ENCODE measurements around the gene USE1. TPM values are rescaled to one million over a fixed set of nuclear protein-coding genes. Genes with fewer than 3 reads are reported as not detected.
A peak's percentile ranks its signal among the peaks of the same experiment; 100 is the strongest.

Gene USE1
- total and polyA plus RNA-seq, 7 experiments from 2014 or later = 24.7 to 68.3 (median 46.2) TPM

DNA sequence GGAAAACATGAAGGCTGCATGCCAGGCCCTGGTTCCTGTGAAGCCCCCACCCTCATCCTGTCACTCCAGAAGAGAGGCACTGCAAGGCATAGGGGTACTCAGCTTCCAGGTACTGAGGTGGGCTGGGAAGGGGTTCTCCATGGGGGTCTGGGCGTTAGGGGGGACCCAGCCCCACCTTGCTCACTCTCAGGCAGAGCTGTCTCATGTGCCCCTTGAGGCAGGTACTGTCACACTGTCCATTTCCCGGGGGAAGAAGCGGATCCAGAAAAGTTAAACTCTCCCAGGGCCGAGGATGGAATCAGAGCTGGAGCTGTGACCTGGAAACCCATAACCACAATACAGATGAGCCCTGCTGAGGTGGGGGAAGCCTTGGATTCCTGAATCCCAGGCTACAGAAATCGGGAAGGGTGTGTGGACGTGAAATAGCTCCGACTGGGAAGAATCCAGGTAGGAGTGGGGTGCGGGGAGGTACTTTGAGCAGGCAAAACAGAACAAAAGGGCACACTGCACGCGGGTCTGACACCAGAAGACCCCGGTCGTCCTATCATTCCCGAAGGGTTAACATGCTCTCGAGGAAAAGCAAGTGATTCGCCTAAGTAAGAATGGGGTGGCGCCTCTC lies 540 bp upstream of the USE1 start:
- H3K4me3 Mint-ChIP-seq = peak overlapping the region; percentile 83 to 99 (median 90)
- DNase-seq (no peak), ATAC-seq (no peak)
- Histone ChIP-seq H3K36me3 (ENCODE audit: control insufficient read depth in 2 of 3, insufficient read depth in 3 of 3, low read length in 3 of 3) (peaks cover 0 to 59% (median 8%) of the 10 kb centered on the region in 3 experiments), H3K27me3 (ENCODE audit: control insufficient read depth in 2 of 2, insufficient read depth in 2 of 2, low read length in 2 of 2) (no peaks in the 10 kb centered on the region), H3K9me3 (ENCODE audit: control insufficient read depth in 2 of 3, low read length in 3 of 3) (no peaks in the 10 kb centered on the region), H3K27ac (ENCODE audit: low read depth, low read length) (peak overlapping the region; percentile 89), H3K4me3 (ENCODE audit: low read length) (peak overlapping the region; percentile 92), H3K4me1 (ENCODE audit: control insufficient read depth in 2 of 2, insufficient read depth in 2 of 2, low read length in 2 of 2) (peaks cover 13 to 16% of the 10 kb centered on the region in 2 donors)
- peak overlapping the region; percentile 97 to 100 (median 99) for H3K27ac Mint-ChIP-seq
- ChIA-PET CTCF (interaction anchor here (1.0 to 2.5 kb wide), 5 partner anchors 9 to 31 kb away, joined by 3 to 8 read pairs (median 5); partner anchors contain the start of gene OCEL1), POLR2A (interaction anchor here (0.7 to 4.2 kb wide), 29 partner anchors 9 to 1836 kb away, joined by 3 to 77 read pairs (median 4); partner anchors contain the start of genes ANKLE1, BABAM1, HAUS8 and MED26)
- no peaks in the 10 kb centered on the region for H3K27me3 Mint-ChIP-seq
- peaks cover 4 to 36% (median 24%) of the 10 kb centered on the region in 5 donors for H3K36me3 Mint-ChIP-seq
- H3K9me3 Mint-ChIP-seq = peaks cover 0 to 2% (median 0%) of the 10 kb centered on the region in 11 donors
- H3K4me1 Mint-ChIP-seq = peaks cover 0 to 16% (median 12%) of the 10 kb centered on the region in 7 donors
- intact Hi-C loops (cut with micrococcal nuclease) = loop anchor here (1.0 to 5.0 kb wide), 8 partner anchors 12 to 297 kb away; partner anchors contain the start of genes BABAM1 (in 2 of the 2), OCEL1 (in 2 of the 2), GTPBP3 (in 1 of the 2) and HAUS8 (in 1 of the 2)

DNA sequence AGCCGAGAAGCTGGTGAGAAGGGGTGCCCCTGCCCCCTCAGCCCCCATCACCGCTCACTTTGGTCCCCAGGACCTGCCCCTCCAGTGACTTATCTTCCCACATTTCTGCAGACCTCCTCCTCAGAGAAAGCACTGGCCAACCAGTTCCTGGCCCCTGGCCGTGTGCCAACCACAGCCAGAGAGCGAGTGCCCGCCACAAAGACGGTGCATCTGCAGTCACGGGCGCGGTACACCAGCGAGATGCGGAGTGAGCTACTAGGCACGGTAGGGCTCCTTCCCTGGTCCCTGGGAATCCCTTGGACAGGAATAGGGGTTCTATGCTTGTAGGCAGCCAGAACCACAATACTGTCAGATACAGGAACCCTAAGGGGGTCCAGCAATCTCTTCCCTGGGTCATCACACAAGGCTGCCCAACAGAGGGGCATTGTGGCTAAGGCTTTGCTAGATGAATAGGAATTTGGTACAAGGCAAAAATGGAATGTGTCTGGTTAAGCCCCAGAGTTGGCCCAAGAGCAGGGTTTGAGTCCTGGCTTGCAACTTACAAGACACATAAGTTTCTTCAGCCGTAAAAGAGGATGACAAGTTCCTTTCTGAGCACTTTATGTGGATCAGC lies 1.0 kb downstream of the USE1 start:
- Mint-ChIP-seq H3K4me1 (peaks cover 0 to 16% (median 12%) of the 10 kb centered on the region in 7 donors), H3K27me3 (no peaks in the 10 kb centered on the region), H3K36me3 (peaks cover 4 to 34% (median 24%) of the 10 kb centered on the region in 5 donors), H3K9me3 (peaks cover 0 to 2% (median 0%) of the 10 kb centered on the region in 11 donors), H3K4me3 (peak overlapping the region; percentile 83 to 99 (median 90)), H3K27ac (peak overlapping the region; percentile 91 to 100 (median 99))
- CTCF ChIA-PET = interaction anchor here (1.7 to 2.1 kb wide), 2 partner anchors 10 to 19 kb away, joined by 5 read pairs; partner anchors contain the start of gene OCEL1
- H3K27ac ChIP-seq (ENCODE audit: low read depth, low read length) = peak overlapping the region; percentile 89
- H3K4me3 ChIP-seq (ENCODE audit: low read length) = peak overlapping the region; percentile 92
- H3K36me3 ChIP-seq (ENCODE audit: control insufficient read depth in 2 of 3, insufficient read depth in 3 of 3, low read length in 3 of 3) = peaks cover 0 to 47% (median 6%) of the 10 kb centered on the region in 3 experiments
- no peak for DNase-seq
- no peak for ATAC-seq
- intact Hi-C loops (cut with micrococcal nuclease) = loop anchor here in 1 of 2 donors (5.0 kb wide), 1 partner anchor 149 kb away; no protein-coding TSS in a partner anchor
- POLR2A ChIA-PET = interaction anchor here (0.7 to 4.2 kb wide), 9 partner anchors 11 to 1166 kb away, joined by 3 to 77 read pairs (median 15); partner anchors contain the start of genes BABAM1 and OCEL1
- H3K4me1 ChIP-seq (ENCODE audit: control insufficient read depth in 2 of 2, insufficient read depth in 2 of 2, low read length in 2 of 2) = peaks cover 13 to 16% of the 10 kb centered on the region in 2 donors
- H3K9me3 ChIP-seq (ENCODE audit: control insufficient read depth in 2 of 3, low read length in 3 of 3) = no peaks in the 10 kb centered on the region
- no peaks in the 10 kb centered on the region for H3K27me3 ChIP-seq (ENCODE audit: control insufficient read depth in 2 of 2, insufficient read depth in 2 of 2, low read length in 2 of 2)

DNA sequence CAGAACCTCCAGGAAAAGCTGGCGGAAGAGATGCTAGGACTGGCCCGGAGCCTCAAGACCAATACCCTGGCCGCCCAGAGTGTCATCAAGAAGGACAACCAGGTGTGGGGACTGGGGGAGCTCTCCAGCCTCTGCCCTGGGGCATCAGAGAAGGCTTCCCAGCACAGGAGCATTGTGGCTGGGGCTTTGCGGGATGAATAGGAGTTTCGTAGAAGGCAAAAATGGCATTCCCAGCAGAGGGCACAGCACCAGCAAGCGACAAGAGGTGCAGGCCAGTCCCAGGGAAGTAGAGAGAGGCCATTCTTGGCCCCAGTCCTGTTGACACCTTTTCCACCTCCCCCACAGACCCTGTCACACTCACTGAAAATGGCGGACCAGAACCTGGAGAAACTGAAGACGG lies 4.1 kb downstream of the USE1 start:
- DNase-seq (no peak), ATAC-seq (no peak)
- no peak overlapping the region for H3K4me3 ChIP-seq (ENCODE audit: low read length)
- Mint-ChIP-seq H3K4me1 (peaks cover 0 to 15% (median 12%) of the 10 kb centered on the region in 7 donors), H3K9me3 (peaks cover 0 to 2% (median 0%) of the 10 kb centered on the region in 11 donors), H3K4me3 (no peak overlapping the region), H3K36me3 (peaks cover 4 to 27% (median 18%) of the 10 kb centered on the region in 5 donors), H3K27me3 (no peaks in the 10 kb centered on the region), H3K27ac (no peak overlapping the region)
- H3K27ac ChIP-seq (ENCODE audit: low read depth, low read length) = no peak overlapping the region
- peaks cover 0 to 27% (median 6%) of the 10 kb centered on the region in 3 experiments for H3K36me3 ChIP-seq (ENCODE audit: control insufficient read depth in 2 of 3, insufficient read depth in 3 of 3, low read length in 3 of 3)
- no peaks in the 10 kb centered on the region for H3K27me3 ChIP-seq (ENCODE audit: control insufficient read depth in 2 of 2, insufficient read depth in 2 of 2, low read length in 2 of 2)
- peaks cover 12 to 16% of the 10 kb centered on the region in 2 donors for H3K4me1 ChIP-seq (ENCODE audit: control insufficient read depth in 2 of 2, insufficient read depth in 2 of 2, low read length in 2 of 2)
- H3K9me3 ChIP-seq (ENCODE audit: control insufficient read depth in 2 of 3, low read length in 3 of 3) = no peaks in the 10 kb centered on the region
- intact Hi-C loops (cut with micrococcal nuclease) = loop anchor here in 1 of 2 donors (5.0 kb wide), 1 partner anchor 152 kb away; no protein-coding TSS in a partner anchor
- ChIA-PET POLR2A (no interaction called here), CTCF (no interaction called here)

DNA sequence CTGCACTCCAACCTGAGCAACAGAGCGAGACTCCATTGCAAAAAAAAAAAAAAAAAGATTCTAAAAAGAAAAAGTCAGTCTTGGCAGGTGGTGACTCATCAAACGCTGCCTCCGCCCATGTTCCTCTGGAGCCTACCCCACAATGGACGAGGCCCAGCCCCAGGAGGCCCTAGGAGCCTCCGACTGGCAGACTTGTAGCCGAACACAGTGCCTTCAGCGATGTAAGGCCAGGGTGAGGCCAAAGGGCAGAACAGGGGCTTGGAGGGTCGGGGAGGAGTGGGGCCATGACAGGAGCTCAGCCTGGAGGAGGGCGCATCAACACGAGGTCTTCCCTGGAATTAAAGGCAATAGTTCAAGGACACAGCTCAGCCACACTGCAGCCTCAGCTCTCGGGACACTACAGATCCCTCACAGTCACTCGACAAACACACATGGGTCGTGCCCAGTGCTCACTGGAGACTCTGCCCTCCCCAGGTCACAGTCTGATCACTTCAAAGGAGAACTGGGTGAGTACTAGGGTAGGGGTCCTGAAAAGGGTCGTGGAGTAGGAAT lies 5.1 kb downstream of the USE1 start:
- ATAC-seq (peak; percentile 23), DNase-seq (no peak)
- peaks cover 0 to 8% (median 4%) of the 10 kb centered on the region in 7 donors for H3K4me1 Mint-ChIP-seq
- H3K9me3 Mint-ChIP-seq = peaks cover 0 to 2% (median 0%) of the 10 kb centered on the region in 11 donors
- ChIA-PET POLR2A (interaction anchor here (1.2 kb wide), 1 partner anchor 24 kb away, joined by 3 read pairs; no protein-coding TSS in a partner anchor), CTCF (no interaction called here)
- H3K4me3 Mint-ChIP-seq = no peak overlapping the region
- intact Hi-C loops (cut with micrococcal nuclease) = no loop called here
- Histone ChIP-seq H3K27me3 (ENCODE audit: control insufficient read depth in 2 of 2, insufficient read depth in 2 of 2, low read length in 2 of 2) (no peaks in the 10 kb centered on the region), H3K27ac (ENCODE audit: low read depth, low read length) (no peak overlapping the region), H3K9me3 (ENCODE audit: control insufficient read depth in 2 of 3, low read length in 3 of 3) (no peaks in the 10 kb centered on the region), H3K36me3 (ENCODE audit: control insufficient read depth in 2 of 3, insufficient read depth in 3 of 3, low read length in 3 of 3) (peaks cover 0 to 26% (median 6%) of the 10 kb centered on the region in 3 experiments), H3K4me1 (ENCODE audit: control insufficient read depth in 2 of 2, insufficient read depth in 2 of 2, low read length in 2 of 2) (peaks cover 6 to 9% of the 10 kb centered on the region in 2 donors), H3K4me3 (ENCODE audit: low read length) (no peak overlapping the region)
- no peaks in the 10 kb centered on the region for H3K27me3 Mint-ChIP-seq
- peak overlapping the region in 1 of 9 donors; percentile 25 for H3K27ac Mint-ChIP-seq
- peaks cover 4 to 27% (median 16%) of the 10 kb centered on the region in 5 donors for H3K36me3 Mint-ChIP-seq

DNA sequence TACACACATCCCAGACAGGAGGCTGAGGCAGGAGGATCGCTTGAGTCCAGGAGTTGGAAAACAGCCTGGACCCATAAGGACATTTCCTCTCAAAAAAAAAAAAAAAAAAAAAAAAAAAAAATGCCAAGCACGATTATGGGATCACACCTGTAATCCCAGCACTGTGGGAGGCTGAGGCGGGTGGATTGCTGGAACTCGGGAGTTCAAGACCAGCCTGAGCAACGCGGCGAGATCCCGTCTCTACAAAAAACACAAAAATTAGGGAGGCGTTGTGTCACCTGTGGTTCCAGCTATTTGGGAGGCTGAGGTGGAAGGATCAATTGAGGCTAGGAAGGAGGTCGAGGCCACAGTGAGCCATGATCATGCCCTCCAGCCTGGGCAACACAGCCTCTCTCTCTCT lies 9.9 kb downstream of the USE1 start:
- ATAC-seq = no peak
- H3K4me3 Mint-ChIP-seq = peak overlapping the region; percentile 43 to 98 (median 66)
- Histone ChIP-seq H3K4me3 (ENCODE audit: low read length) (no peak overlapping the region), H3K4me1 (ENCODE audit: control insufficient read depth in 2 of 2, insufficient read depth in 2 of 2, low read length in 2 of 2) (peaks cover 0 to 2% of the 10 kb centered on the region in 2 donors), H3K27me3 (ENCODE audit: control insufficient read depth in 2 of 2, insufficient read depth in 2 of 2, low read length in 2 of 2) (no peaks in the 10 kb centered on the region), H3K27ac (ENCODE audit: low read depth, low read length) (peak overlapping the region; percentile 81), H3K9me3 (ENCODE audit: control insufficient read depth in 2 of 3, low read length in 3 of 3) (no peaks in the 10 kb centered on the region), H3K36me3 (ENCODE audit: control insufficient read depth in 2 of 3, insufficient read depth in 3 of 3, low read length in 3 of 3) (peaks cover 0 to 8% (median 0%) of the 10 kb centered on the region in 3 experiments)
- H3K36me3 Mint-ChIP-seq = peaks cover 0 to 4% (median 0%) of the 10 kb centered on the region in 5 donors
- no peak for DNase-seq
- peaks cover 3 to 8% (median 5%) of the 10 kb centered on the region in 7 donors for H3K4me1 Mint-ChIP-seq
- peak overlapping the region in 3 of 9 donors; percentile 43 to 97 (median 86) for H3K27ac Mint-ChIP-seq
- ChIA-PET POLR2A (interaction anchor here (0.6 to 4.7 kb wide), 5 partner anchors 9 to 244 kb away, joined by 3 to 77 read pairs (median 3); partner anchors contain the start of gene USE1), CTCF (interaction anchor here (1.0 to 2.0 kb wide), 2 partner anchors 10 to 35 kb away, joined by 3 to 7 read pairs; no protein-coding TSS in a partner anchor)
- intact Hi-C loops (cut with micrococcal nuclease) = loop anchor here in 1 of 2 donors (5.0 kb wide), 1 partner anchor 683 kb away; the partner anchor contains the start of gene CHERP
- H3K27me3 Mint-ChIP-seq = no peaks in the 10 kb centered on the region
- H3K9me3 Mint-ChIP-seq = no peaks in the 10 kb centered on the region

All from naive thymus-derived CD4-positive, alpha-beta T cell (primary cell).